ENCODE measurements around the gene BMP2K. TPM values are rescaled to one million over a fixed set of nuclear protein-coding genes. Genes with fewer than 3 reads are reported as not detected.

Gene BMP2K
- total RNA-seq, 2 experiments from 2014 or later: 4.6 to 5.6 TPM

DNA sequence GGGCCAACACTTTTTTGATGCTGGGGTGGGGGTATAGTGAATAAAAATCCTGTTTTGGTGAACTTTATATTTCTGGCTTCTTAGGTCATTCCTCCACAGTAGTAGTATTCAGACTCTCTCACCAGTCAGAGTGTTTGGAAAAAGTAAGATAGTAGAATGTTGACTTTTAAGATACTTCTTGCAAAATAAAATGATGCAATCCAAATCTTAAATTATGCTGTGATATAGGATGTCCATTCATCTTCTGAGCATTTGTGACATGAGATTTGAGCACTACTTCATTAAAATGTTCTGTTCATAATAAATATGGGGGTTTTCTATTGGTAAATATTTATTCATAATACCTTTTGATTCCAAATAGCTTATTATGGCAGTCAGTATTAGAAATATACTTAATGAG is 70.1 kb downstream of the BMP2K start:
- intact Hi-C loops (cut with DNase I, micrococcal nuclease): no loop called here
- CTCF ChIA-PET: no interaction called here

DNA sequence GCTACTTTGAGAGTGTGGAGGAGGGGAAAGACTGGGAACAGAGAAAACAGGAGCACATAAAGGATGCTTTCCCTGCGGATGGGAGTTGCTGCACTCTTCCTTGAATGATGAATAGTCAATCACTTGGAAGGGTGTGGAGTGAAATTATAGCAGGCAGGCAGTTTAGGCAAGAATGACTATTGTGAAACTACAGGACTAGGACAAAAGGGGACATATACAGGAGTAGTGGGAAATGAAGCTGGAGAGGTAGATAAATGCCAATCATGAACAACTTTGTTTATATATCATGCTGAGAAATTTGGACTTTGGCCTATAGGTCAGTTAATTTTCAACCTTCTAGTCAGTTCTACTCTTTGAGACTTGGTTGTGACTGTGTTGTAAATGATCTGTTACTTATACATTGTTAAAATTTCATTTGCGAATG is 86.2 kb downstream of the BMP2K start:
- no peak overlapping the region for H3K4me3 Mint-ChIP-seq
- Histone ChIP-seq H3K27ac (ENCODE audit: low read depth in 1 of 2, low read length in 2 of 2) (no peak overlapping the region), H3K27me3 (ENCODE audit: control insufficient read depth in 1 of 2, insufficient read depth in 2 of 2, low read length in 2 of 2) (no peaks in the 10 kb centered on the region), H3K9me3 (ENCODE audit: control insufficient read depth in 1 of 2, insufficient read depth in 1 of 2, low read length in 2 of 2) (no peaks in the 10 kb centered on the region), H3K36me3 (ENCODE audit: insufficient read depth, low read length) (no peaks in the 10 kb centered on the region), H3K4me3 (ENCODE audit: low read length) (no peak overlapping the region), H3K4me1 (ENCODE audit: insufficient read depth, low read length) (no peaks in the 10 kb centered on the region)
- no peak for DNase-seq
- peaks cover 5% of the 10 kb centered on the region for H3K4me1 Mint-ChIP-seq (ENCODE audit: low read depth)
- no peaks in the 10 kb centered on the region for H3K9me3 Mint-ChIP-seq
- ChIA-PET POLR2A (no interaction called here), CTCF (no interaction called here)
- ATAC-seq (ENCODE audit: poor library complexity): no peak
- H3K36me3 Mint-ChIP-seq (ENCODE audit: low read depth): peaks cover 6% of the 10 kb centered on the region
- TF ChIP-seq, protein P1, sequence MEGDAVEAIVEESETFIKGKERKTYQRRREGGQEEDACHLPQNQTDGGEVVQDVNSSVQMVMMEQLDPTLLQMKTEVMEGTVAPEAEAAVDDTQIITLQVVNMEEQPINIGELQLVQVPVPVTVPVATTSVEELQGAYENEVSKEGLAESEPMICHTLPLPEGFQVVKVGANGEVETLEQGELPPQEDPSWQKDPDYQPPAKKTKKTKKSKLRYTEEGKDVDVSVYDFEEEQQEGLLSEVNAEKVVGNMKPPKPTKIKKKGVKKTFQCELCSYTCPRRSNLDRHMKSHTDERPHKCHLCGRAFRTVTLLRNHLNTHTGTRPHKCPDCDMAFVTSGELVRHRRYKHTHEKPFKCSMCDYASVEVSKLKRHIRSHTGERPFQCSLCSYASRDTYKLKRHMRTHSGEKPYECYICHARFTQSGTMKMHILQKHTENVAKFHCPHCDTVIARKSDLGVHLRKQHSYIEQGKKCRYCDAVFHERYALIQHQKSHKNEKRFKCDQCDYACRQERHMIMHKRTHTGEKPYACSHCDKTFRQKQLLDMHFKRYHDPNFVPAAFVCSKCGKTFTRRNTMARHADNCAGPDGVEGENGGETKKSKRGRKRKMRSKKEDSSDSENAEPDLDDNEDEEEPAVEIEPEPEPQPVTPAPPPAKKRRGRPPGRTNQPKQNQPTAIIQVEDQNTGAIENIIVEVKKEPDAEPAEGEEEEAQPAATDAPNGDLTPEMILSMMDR (IDR thresholded peaks at IDR 0.05): no peak
- intact Hi-C loops (cut with DNase I, micrococcal nuclease): loop anchor here (5.0 to 10.0 kb wide), 3 partner anchors 85 to 1478 kb away; partner anchors contain the start of gene BMP2K (in 1 of the 2)
- no peaks in the 10 kb centered on the region for H3K27me3 Mint-ChIP-seq
- H3K27ac Mint-ChIP-seq: no peak overlapping the region

More for the DNA sequence above, 70.1 kb downstream of the BMP2K start:
- POLR2A ChIA-PET: no interaction called here
- H3K36me3 Mint-ChIP-seq (ENCODE audit: low read depth): peaks cover 12% of the 10 kb centered on the region
- TF ChIP-seq, protein P1 (IDR thresholded peaks at IDR 0.05): no peak
- no peaks in the 10 kb centered on the region for H3K27me3 ChIP-seq (ENCODE audit: control insufficient read depth in 1 of 2, insufficient read depth in 2 of 2, low read length in 2 of 2)
- no peaks in the 10 kb centered on the region for H3K27me3 Mint-ChIP-seq
- no peak overlapping the region for H3K4me3 ChIP-seq (ENCODE audit: low read length)
- no peaks in the 10 kb centered on the region for H3K9me3 ChIP-seq (ENCODE audit: control insufficient read depth in 1 of 2, insufficient read depth in 1 of 2, low read length in 2 of 2)
- H3K4me3 Mint-ChIP-seq: no peak overlapping the region
- no peak for ATAC-seq (ENCODE audit: poor library complexity)
- no peaks in the 10 kb centered on the region for H3K36me3 ChIP-seq (ENCODE audit: insufficient read depth, low read length)
- no peaks in the 10 kb centered on the region for H3K9me3 Mint-ChIP-seq
- H3K27ac Mint-ChIP-seq: no peak overlapping the region
- H3K27ac ChIP-seq (ENCODE audit: low read depth in 1 of 2, low read length in 2 of 2): no peak overlapping the region
- H3K4me1 Mint-ChIP-seq (ENCODE audit: low read depth): no peaks in the 10 kb centered on the region
- H3K4me1 ChIP-seq (ENCODE audit: insufficient read depth, low read length): no peaks in the 10 kb centered on the region
- DNase-seq: no peak

DNA sequence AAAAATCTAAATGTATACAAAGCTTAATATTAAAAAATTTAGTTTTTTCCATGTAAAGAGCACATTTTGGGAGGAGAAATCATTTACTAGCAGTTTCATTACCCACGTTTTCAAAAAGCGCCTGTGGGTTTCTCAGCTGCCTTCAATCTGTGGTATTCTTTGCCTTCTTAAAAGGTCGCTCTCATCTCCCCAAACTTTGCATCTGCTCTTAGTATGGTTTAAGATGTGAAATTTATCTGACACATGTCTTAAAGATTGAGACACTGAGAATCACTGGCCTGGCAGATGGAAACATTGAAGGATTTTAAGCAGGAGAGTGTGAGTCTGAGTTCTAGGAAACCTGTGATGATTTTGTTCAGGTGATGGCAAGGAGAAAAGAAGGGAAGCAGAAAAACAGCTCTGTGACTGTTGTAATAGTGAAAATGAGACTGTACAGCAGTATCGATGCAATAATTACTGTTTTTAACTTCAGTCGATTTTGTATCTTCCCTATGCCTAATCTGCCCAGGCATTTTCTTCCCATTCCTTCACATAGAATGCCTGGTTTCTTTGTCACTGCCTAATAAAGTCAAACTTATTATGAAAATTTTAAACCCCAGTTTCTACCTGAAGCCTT is 87.2 kb downstream of the BMP2K start:
- H3K27me3 ChIP-seq (ENCODE audit: control insufficient read depth in 1 of 2, insufficient read depth in 2 of 2, low read length in 2 of 2): no peaks in the 10 kb centered on the region
- H3K4me3 Mint-ChIP-seq: no peak overlapping the region
- H3K9me3 ChIP-seq (ENCODE audit: control insufficient read depth in 1 of 2, insufficient read depth in 1 of 2, low read length in 2 of 2): no peaks in the 10 kb centered on the region
- no peaks in the 10 kb centered on the region for H3K4me1 ChIP-seq (ENCODE audit: insufficient read depth, low read length)
- CTCF ChIA-PET: no interaction called here
- POLR2A ChIA-PET: no interaction called here
- no peak overlapping the region for H3K4me3 ChIP-seq (ENCODE audit: low read length)
- H3K27ac Mint-ChIP-seq: no peak overlapping the region
- H3K27ac ChIP-seq (ENCODE audit: low read depth in 1 of 2, low read length in 2 of 2): no peak overlapping the region
- TF ChIP-seq, protein P1 (IDR thresholded peaks at IDR 0.05): no peak
- no peaks in the 10 kb centered on the region for H3K36me3 ChIP-seq (ENCODE audit: insufficient read depth, low read length)
- H3K36me3 Mint-ChIP-seq (ENCODE audit: low read depth): peaks cover 14% of the 10 kb centered on the region
- H3K4me1 Mint-ChIP-seq (ENCODE audit: low read depth): peaks cover 5% of the 10 kb centered on the region
- no peaks in the 10 kb centered on the region for H3K27me3 Mint-ChIP-seq
- intact Hi-C loops (cut with DNase I, micrococcal nuclease): loop anchor here (5.0 to 10.0 kb wide), 3 partner anchors 86 to 1479 kb away; partner anchors contain the start of gene BMP2K (in 1 of the 2)
- ATAC-seq (ENCODE audit: poor library complexity) (no peak), DNase-seq (no peak)
- no peaks in the 10 kb centered on the region for H3K9me3 Mint-ChIP-seq
